ENCODE measurements around the gene AGER.
"Not testable (repeated sequence)": the region's sequence is repeated elsewhere in the genome, so short reads cannot be mapped to it uniquely, and the experiment has no call there.

The AGER gene

GRCh38 chr6:32151181-32151862 lies 32.7 kb downstream of the AGER start:
- DNase-seq: peak in 17 of 56 donors; percentile 13 to 57 (median 35)

- DNase-seq: peak in 1 of 56 donors; percentile 10
These were observed 33.9 kb downstream of the AGER start for GRCh38 chr6:32149932-32150870.

DNA sequence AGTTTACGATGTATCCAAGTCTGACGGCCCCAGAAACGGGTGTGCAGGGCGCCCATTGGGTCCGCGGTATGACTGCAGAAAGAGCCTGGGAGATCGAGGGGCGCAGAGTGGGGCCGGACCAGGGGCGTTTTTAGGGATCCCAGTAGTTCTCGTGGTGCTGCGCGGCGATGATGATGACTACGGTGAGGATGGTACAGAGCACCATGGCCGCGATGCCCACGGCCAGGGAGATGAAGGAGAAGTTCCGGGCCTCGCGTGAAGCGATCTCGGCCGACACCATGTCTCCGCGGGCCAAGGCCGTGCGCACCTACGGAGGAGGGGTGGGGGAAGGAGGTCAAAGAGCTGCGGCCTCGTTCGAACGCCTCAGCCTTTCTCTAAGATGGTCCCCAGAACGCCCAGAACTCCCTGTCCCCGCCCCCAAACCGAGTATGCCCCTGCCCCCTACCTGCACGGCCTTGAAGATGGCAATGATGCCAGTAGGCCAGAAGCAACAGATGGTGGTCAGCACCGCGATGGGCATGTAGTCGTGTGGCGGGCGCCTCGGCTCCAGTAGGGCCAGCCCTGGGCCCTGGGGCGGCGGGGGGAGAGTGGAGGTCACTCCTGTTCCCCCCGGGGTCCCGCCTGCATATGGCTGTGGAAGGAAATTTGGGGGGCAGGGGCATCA lies 34.8 kb downstream of the AGER start:
- DNase-seq: no peak

DNA sequence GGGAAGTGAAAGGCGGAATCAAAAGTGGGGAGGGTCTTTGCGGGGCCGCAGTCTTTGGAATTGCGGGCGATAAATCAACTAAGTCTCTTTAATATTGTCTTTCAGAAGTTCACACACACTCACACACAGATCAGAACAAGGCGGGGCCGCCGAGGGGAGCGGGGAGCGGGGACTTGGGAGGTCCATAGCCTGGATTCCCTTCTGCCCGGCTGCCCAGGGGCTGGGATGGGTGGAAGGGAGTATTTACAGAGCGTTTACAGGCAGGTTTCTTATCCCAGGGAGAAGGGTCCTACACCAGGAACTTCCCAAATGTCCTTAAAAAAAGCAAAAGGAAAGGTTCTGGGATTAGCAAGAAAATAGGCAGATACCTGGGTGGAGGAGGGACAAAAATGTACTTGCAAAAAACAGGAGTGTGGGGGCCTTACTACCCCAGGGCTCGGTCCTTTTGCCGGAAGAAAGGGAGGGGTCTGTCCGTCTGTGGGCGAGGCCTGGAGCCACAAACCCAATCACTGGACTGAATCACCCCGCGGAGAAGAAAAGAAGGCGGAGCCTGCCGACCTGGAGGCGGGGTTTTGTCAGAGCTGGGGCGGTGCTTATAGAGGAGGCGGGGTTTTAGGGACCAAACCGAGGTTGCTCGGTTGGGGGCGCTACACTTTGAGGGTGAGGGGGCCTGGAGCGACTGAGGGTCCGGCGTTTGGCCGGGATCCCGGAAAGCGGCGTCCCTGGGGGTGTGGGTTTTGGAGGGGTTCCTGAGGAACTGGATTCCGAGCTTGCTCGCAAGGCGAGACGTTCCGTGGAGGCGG lies 35.6 kb downstream of the AGER start:
- peak in 13 of 56 donors; percentile 3 to 54 (median 26) for DNase-seq

DNA sequence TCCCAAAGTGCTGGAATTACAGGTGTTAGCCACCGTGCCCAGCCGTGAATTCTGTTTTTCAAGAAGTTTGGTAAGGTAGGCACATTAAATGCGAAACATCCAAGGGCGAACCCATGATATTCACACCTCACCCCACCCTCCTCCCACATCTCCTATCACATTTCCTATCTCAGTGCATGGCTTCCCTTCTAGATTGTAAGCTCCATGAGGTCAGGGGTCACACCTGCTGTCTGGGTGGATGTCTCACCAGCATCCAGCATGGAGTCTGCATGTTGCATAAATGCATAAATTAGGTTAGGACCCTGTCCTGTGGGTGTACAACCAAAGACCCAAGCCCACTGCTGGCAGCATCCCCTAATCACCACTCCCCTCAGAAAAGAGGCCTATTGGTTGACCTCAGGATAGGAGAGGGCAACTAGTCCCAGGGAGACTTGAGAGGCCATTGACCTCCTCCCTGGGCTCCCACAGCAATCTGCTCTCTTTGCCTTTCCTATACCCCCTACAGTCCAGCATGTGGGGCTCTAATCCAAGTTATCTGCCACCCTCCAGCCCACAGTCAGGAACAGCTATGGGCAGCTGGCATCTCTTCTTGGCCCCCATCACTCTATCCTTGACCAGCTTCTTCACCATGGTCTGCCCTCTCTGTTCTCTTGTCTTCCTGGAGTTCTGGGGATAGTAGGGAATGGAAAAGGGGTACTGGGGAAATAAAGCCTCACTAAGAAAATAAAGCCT lies 36.5 kb downstream of the AGER start:
- DNase-seq: no peak

- no peak for DNase-seq
These were observed 37.4 kb downstream of the AGER start for GRCh38 chr6:32146687-32147086.

DNA sequence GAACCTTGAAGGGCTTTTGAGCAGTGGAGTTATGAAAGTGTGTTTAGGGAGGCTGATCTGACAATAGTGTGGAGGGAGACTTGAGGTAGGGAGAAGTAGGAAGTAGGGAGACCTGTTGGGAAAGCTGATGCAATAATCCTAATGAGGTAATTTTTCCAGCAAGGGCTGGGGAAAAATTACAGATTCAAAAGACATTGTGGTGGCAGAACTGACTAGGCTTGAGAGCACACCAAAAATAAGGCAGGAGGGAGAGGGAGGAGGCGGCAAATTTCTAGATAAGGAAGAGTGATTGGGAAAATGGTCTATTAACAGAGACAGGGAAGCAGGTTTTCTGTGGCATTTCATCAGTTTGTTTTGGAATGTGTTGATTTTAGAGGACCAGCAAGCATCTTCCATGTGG lies 37.8 kb downstream of the AGER start:
- no peak for DNase-seq

GRCh38 chr6:32144238-32144637 lies 39.8 kb downstream of the AGER start:
- DNase-seq: not testable (repeated sequence)

GRCh38 chr6:32140420-32141046 lies 43.5 kb downstream of the AGER start:
- DNase-seq: no peak

- no peak for DNase-seq
These were observed 44.5 kb downstream of the AGER start for GRCh38 chr6:32139590-32139989.

DNA sequence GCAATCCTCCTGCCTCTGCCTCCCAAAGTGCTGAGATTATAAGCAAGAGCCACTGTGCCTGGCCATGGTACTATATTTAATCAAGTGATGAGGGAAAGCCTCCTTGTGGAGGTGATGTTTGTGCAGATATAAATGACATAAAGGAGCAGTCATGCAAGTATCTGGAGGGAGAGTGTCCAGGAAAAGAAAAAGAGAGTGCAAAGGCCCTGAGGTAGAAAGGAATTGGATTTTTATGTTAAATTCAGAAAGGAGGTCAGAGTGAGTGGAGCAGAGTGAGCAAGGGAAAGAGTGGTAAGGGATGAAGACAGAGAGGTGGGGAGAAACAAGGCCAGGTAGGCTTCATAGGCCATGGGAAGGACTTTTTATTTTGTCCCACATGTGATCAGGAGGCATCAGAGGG lies 46.6 kb downstream of the AGER start:
- DNase-seq: no peak

DNA sequence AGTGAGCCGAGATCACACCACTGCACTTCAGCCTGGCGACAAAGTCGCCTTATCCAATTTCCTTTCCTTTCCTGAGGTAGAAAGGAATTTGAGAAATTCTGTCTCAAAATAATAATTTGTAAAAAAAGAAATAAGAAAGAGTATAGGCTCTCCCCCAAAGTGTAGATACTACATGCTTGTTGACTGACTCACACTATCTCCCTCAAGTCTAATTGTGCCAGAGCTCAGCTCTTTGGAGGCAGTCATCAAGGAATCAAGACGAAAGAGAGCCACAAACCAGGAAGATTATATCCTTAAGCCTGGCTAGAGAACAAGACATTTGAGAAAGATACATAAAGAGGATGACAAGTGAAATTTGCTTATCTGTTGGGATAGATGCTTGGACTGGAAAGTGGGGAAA lies 50.3 kb downstream of the AGER start:
- DNase-seq: no peak

DNA sequence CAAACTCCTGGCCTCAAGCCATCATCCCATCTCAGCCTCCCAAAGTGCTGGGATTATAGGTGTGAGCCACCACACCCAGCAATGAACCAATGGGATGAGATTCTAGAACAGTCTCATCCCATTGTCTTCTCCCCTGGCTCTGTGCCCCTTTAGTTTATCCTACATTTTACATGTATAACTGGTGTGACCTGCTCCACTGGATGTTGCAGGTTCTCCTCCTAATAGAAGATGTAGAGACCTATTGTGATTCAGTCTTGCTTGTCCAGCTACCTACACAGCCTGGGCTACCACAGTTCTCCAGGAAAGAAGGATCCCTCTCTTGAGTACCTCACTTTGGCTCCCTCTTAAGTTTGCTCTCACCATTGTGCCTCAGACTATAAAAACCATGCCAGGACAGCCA lies 51.9 kb downstream of the AGER start:
- no peak for DNase-seq

DNA sequence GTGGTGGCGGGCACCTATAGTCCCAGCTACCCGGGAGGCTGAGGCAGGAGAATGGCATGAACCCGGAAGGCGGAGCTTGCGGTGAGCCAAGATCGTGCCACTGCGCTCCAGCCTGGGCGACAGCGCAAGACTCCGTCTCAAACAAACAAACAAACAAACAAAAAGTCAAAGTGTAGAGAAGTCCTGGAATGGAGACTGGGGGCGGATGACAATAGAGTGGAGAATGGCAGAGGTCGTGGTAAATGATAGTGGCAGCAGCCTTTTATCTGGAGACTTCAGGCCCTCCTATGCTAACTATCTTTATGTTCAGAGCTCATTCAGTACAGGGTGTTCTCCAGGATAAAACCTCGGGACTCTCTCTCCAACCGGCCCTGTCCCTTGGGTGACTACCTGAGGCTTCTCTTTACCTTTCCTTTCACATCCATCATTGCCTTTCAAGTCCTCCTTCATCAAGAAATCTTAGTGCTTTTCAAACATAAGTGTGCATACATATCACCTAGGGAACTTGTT lies 52.6 kb downstream of the AGER start:
- no peak for DNase-seq
